Stimulated activated CD4-positive, alpha-beta T cell treated with anti-CD3 and anti-CD28 coated beads, Interleukin-12 subunit alpha, Interleukin-12 subunit beta, amount 100 ng/mL, for 24 hours (primary cell): ENCODE measurements around the gene CTNNA3.
"Not testable (repeated sequence)": the region's sequence is repeated elsewhere in the genome, so short reads cannot be mapped to it uniquely, and the experiment has no call there.

Experiments used
- DNase-seq, 2 experiments: peaks; one replicate each; pipeline ENCODE4 v3.0.0-alpha.2; 2020; ENCODE audit warnings: low read depth in 2 of 2

CTNNA3 gene

DNA sequence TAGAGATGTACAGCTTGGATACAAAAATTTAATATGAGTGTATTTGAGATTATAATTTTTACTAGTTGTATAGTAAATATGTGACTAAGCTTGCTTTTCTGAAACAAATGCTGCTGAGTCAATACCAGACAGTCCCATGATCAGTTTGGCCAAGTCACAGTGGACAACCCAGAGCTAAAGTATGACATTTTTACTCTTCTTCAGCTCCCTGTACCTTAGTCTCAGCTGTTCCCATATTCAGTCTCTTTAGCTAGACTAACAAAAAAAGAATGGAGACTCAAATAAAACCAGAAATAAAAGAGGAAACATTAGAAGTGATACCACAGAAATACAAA, 189.3 kb downstream of the CTNNA3 start:
- no peak for DNase-seq

- DNase-seq, result no peak
These were observed 189.8 kb downstream of the CTNNA3 start for GRCh38 chr10:67506083-67506756.

GRCh38 chr10:67492317-67493019, 203.5 kb downstream of the CTNNA3 start:
- DNase-seq, result no peak

DNA sequence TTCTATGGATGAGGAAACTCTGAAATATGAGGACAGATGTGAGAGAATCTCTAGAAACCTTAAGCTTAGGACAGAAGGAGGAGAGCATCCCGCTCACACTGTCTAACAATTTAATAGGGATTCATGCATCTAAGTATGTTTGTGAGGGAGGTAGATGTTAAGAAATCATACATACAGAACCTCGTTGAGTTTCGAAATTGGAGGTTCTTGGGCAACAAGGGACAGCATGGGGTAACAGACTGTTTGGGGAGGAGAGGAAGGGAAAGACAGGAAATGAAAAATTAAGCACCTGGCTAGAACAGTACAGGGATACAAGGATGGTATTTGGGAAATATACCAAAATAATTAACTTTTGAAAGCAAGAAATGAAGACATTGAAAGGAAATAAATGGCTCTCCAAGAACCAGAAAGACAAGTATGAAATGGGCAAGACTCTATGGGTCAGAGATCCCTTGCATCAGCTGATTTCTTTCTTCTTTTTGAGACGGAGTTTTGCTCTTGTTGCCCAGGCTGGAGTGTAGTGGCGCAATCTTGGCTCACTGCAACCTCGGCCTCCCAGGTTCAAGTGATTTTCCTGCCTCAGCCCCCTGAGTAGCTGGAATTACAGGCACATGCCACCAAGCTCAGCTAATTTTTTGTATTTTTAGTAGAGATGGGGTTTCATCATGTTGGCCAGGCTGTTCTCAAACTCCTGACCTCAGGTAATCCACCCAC, 207.9 kb downstream of the CTNNA3 start:
- DNase-seq, result no peak

DNA sequence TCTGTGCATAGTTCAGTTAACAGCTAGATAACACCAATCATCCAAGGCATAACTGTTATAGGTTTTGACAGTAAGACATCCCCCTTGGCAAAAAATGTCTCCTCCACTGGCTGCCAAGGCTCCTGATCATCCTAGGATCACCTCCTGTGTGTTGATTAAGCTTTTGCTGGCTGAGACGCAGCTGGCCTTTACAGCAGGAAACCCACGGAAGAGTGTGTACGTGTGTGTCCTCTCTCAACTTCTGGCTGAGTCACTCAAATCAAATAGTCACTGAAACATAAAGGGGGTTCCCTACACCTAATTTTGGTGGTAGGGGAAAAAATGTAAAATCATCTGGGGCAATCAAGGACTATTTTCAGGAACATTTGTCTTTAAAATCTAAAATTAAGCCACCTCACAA, 208.8 kb downstream of the CTNNA3 start:
- DNase-seq, result no peak

- no peak for DNase-seq
These were observed 218.1 kb downstream of the CTNNA3 start for GRCh38 chr10:67477868-67478267.

DNA sequence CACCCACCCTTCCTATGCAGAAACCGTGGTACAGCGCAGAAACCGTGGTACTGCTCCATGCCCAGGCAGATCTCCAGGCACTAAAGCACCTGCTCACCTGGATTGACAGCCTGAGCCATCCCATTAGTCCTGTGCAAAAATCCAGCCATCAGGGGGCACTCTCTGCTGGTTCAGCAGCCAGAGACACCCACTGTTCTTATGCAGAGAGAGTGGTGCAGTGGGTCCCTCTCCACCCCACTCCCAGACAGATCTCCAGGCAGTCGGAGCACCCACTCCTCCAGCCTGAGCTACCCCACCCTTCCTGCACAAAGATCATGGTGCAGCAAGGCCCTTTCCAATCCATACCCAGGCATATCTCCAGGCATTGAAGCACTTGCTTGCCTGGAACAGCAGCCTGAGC, 219.8 kb downstream of the CTNNA3 start:
- DNase-seq, result no peak

DNA sequence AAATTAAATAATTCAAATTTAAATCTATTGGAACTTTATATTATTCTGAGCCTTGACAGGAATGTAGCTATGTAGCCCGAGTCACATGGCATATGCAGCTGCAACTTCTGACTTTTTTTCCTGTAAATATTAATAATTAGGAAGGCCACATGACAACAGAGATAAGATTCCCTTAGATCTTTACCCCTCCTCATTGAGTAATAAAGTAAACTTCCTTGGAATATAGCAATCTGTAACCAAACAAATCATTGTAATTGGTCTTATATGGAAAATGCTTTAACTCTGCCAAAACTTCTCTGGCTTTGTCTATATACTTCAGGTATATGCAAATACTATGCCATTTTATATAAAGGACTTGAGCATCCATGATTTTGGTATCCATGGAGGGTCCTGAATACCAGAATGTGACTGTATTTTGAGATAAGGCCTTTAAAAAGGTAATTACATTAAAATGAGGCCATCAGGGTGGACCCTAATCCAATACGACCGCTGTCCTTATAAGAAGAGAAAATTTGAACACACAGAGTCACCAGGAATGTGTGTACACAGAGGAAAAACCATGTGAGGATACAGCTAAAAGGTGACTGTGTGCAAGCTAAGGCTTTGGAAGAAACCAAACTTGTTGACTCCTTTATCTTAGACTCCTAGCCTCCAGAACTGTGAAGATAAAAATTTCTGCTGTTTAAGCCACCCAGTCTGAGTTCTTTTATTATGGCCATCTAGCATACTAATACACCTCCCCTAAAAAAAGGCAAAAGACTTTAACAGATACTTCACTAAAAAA, 222.0 kb downstream of the CTNNA3 start:
- DNase-seq, result no peak

GRCh38 chr10:67471022-67471421, 225.0 kb downstream of the CTNNA3 start:
- no peak for DNase-seq

DNA sequence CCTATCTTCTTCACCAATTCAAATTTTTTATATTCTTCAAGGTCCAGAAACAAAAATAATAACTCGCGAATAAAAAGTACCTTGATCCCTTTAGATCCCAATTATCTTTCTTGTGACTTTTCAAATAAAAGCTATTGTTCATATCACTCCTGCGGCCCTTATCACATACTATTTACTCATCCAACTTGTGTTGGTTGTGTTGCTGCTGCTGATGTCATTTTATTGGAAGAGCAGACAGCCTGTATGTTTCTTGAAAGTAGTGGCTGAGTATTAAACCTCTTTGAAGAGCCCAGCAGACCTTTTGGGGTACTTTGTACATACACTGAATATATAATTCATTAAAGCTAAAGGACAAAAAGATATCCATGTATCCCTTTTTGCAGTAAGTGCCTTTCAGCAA, 231.7 kb downstream of the CTNNA3 start:
- no peak for DNase-seq

- no peak for DNase-seq
These were observed 243.1 kb downstream of the CTNNA3 start for GRCh38 chr10:67452892-67453291.

DNA sequence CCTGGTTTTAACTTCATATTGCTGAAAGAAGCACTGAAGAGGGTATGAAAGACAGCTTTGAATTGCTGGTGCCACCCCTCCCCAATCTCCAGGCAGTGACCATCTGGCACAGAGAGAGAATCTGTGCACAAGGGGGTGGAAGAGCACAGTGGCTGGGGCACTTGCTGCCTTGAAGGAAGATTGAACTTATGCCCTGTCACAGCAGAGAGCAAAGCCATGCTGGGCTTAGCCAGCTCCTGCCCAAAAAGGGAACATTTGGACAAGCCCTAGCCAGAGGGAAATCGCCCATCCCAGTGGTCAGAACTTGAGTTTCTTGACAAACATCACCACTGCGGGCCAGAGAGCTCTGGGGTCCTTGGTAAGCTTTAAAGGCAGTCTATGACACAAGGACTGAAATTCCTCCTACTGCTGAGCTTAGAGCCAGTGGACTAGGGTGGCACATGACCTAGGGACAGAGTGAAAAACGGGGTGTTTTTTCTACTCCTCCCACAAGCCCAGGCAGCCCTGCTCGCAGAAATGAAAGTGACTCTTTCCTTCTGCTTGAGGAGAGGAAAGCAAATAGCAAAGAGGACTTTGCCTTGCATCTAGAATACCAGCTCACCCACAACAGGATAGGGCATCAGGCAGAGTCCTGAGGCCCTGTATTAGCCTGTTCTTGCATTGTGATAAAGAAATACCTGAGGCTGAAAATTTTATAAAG, 257.2 kb downstream of the CTNNA3 start:
- no peak for DNase-seq

DNA sequence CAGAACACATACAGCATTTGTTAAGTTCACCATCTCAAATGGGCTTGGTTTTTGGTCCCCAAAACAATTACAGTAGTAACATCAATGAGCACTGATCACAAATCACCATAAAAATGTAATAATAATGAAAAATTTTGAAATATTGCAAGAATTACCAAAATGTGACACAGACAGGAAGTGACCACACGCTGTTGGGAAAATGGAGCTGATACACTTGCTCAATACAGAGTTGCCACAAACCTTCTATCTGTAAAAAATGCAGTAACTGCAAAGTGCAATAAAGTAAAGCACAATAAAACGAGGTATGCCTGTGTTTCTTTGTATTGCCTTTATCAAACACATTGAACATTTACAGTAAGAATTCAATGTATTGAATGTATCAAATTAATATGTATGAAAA, 262.7 kb downstream of the CTNNA3 start:
- DNase-seq, result no peak

DNA sequence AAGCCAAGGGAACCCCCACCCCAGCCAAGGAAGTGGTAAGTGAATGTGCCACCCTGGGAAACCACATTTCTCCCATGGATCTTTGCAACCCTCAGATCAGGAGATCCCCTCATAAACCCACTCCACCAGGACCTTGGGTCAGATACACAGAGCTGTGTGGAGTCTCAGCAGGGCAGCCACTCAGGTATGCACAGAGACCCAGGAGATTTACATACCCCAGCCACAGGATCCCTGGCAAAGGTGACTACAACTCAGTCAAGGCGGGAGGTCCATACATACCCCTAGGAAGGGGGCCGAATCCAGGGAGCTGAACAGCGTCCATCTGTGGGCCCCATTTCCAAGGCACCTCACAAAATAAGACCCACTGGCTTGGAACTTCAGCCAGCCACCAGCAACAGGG, 293.4 kb downstream of the CTNNA3 start:
- no peak for DNase-seq

- DNase-seq, result no peak
These were observed 294.3 kb downstream of the CTNNA3 start for GRCh38 chr10:67401711-67402110.

DNA sequence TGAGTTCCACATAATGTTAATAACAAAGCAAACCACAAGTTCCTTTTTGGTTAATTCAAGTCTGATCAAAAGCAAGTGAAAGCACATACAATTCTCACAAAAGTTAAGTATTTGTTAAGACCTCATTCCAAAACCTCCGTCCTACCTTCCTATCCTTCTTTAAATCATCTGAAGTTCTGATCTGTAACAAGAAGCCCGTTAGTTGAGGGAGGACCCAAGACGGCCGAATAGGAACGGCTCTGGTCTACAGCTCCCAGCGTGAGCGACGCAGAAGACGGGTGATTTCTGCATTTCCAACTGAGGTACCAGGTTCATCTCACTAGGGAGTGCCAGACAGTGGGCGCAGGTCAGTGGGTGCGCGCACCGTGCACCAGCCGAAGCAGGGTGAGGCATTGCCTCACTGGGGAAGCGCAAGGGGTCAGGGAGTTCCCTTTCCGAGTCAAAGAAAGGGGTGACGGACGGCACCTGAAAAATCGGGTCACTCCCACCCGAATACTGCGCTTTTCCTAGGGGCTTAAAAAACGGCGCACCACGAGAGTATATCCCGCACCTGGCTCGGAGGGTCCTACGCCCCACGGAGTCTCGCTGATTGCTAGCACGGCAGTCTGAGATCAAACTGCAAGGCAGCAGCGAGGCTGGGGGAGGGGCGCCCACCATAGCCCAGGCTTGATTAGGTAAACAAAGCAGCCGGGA, 309.0 kb downstream of the CTNNA3 start:
- not testable (repeated sequence) for DNase-seq

DNA sequence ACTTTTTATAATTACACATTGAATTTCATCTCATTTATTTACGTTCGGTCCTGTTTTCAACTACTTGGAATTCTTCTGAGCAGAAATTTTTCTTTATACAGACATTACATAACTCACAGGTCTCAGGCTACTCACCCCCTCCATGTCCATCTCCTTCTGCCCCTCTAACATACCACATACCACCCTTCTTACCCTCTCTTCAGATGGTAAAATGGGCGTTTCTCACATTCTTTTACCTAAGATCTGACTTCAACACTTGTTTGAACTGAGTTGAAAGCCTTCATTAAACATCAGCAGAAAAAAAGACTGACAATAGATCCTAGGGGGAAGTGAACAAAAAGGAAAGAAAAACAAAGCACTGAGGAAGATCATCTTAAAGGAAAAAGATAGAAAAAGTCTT, 309.7 kb downstream of the CTNNA3 start:
- no peak for DNase-seq

GRCh38 chr10:67385566-67385965, 310.4 kb downstream of the CTNNA3 start:
- no peak for DNase-seq

DNA sequence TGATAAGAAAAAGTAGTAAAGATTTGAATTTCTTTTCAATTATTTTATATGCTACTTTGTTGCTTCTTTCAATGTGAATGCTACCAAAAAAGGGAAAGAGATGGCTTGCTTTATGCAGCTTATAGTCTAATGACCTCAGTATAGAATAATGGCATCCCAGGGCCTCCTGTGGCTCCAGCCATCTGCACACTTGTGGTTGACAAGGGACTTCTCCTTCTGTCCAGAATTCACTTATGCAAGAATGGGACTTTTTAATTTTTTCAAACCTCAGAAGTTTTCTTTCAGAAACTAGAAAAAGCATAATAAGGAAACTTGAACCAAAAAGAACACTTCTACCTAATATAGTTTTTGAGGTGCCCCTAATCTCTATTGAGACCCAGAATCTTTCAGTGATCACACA, 310.9 kb downstream of the CTNNA3 start:
- DNase-seq, result no peak

DNA sequence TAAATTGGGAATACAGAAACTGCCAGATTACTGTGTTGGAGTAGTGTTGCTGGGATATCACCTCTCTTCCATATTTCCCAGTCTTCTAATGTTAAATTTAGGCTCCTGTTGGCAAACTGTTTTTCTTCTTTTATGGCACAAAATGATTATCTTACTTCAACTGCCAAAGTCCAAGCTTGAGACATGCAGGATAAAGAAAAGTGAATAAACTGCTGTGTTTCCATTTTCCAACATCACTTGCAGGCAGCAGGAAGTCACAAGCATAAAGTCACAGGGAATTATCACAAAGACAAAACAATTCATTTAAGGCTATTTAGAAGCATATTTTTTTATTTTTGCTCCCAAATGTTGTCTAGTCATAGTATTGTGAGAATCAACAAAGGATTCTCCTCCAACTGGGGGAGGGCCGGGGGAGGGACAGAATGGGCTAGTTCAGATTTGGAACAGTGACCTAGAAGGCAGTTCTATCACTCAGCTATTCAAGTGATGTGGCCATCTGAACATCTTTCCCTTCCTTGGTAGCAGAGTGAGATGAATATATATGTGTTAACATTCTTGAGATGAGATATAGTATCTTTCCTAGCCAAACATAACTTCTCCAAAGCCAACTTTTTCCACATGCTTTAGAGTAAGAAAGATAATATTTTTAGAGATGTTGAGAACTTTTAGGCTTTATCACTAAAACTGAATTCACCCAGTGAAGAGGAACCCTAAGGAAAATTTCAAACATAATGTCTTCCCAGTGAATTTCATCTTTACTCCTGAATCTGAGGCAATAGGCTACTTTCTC, 364.7 kb downstream of the CTNNA3 start:
- no peak for DNase-seq
